ENCODE measurements around the gene DDX4.

DDX4 gene

DNA sequence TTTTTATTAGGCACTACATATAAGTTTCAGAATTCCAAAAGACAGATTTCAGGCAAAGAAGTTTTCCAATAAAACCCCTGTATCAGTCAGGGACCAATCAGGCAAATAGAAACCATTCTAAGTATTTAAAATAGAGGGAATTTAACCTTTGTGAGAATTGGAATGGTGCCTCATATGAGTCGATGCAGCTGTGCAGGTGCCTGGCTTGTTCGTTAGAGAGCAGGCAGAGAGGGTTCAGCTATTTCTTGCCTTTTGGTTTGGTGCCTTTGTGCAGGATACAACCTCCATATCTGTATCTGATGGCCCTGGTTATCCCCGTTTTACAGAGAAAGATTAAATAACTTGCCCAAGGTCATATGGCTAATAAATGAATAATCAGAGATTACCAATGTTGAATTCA, 6.0 kb upstream of the DDX4 start:
- TF ChIP-seq, protein P1, sequence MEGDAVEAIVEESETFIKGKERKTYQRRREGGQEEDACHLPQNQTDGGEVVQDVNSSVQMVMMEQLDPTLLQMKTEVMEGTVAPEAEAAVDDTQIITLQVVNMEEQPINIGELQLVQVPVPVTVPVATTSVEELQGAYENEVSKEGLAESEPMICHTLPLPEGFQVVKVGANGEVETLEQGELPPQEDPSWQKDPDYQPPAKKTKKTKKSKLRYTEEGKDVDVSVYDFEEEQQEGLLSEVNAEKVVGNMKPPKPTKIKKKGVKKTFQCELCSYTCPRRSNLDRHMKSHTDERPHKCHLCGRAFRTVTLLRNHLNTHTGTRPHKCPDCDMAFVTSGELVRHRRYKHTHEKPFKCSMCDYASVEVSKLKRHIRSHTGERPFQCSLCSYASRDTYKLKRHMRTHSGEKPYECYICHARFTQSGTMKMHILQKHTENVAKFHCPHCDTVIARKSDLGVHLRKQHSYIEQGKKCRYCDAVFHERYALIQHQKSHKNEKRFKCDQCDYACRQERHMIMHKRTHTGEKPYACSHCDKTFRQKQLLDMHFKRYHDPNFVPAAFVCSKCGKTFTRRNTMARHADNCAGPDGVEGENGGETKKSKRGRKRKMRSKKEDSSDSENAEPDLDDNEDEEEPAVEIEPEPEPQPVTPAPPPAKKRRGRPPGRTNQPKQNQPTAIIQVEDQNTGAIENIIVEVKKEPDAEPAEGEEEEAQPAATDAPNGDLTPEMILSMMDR (conservative IDR thresholded peaks at IDR 0.05) = no peak
- TF ChIP-seq ZFX (IDR thresholded peaks at IDR 0.05) = no peak
- H3K27ac ChIP-seq = no peak overlapping the region

DNA sequence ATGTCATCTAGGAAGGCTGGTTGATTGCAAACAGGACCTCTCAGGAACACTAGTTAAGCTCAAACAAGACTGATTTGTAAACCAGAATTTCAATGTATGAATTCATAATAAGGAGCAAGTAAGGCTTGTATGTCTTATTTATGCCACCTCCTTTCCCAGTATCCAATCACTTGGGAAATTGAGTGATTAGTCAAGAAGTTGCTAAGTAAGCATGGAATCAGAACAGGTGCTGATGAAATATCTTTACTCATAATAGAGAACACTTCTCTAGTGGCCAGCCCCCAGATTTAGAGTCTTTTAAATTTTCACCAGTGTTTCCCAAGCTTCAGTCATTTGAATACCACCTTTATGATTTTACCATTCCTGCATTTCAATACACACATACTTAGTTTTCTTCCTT, 5.3 kb upstream of the DDX4 start:
- TF ChIP-seq, protein P1 (conservative IDR thresholded peaks at IDR 0.05) = no peak
- no peak for TF ChIP-seq ZFX (IDR thresholded peaks at IDR 0.05)
- no peak overlapping the region for H3K27ac ChIP-seq

DNA sequence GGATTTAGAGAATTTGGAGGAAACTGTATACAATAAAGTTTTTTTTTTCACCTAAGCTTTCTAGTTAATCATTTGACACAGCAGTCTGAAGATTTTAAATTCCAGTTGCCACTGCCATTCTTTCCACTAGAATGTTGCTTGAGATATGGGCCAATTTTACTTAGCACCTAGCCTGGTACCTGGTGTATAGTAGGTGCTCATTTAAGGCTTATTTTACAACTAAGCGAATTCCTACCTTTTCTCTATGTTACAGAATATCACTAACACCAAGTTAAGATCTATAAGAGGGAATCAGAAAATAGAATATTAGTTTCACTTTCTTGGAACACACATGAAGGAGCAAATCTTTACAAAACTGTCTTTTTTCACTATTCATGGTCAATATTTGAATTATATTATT, 3.2 kb upstream of the DDX4 start:
- H3K27ac ChIP-seq = no peak overlapping the region
- TF ChIP-seq, protein P1 (conservative IDR thresholded peaks at IDR 0.05) = no peak
- TF ChIP-seq ZFX (IDR thresholded peaks at IDR 0.05) = no peak

DNA sequence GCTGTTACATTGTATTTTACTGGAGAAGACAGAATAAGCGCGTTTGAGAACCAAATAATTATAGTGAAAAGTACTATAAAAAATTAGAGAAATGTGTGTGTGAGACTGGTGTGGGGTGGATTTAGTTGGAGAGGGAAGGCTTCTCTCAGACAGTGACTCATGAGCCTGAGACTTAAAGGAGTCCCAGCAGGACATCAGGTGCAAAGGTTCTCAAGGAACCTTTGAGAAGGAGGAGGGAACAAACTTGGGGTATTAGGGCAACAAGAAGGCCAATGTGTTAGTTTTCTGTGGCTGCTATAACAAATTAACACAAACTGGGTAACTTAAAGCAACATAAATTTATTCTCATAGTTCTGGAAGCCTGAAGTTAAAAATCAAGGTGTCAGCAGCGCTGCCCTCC, 4.9 kb downstream of the DDX4 start:
- no peak overlapping the region for H3K27ac ChIP-seq
- no peak for TF ChIP-seq ZFX (IDR thresholded peaks at IDR 0.05)
- TF ChIP-seq, protein P1 (conservative IDR thresholded peaks at IDR 0.05) = no peak

DNA sequence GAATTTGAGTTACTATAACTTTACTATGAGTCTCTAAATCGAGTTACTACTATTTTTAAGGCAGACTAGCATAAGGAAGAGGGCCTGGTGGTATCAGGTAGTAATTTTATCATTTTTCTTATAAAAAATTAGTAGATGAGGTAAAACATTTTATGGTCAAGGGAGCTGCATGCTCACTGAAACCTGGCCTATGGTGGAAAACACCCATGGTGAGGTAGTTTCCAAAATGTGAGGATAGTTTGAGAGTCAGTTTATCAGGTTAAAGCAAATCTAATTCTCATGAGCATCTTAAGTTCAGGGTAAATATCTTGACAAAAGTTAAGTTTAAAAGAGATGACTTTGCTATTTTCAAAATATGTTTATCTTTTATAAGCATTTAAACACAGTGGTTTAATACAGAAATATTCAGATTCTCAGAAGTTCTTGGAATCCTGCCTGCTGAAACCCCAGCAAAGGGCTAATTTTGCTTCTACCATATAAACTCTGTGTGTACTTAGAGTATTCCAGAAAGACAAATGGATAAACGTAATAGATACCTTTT, 10.0 kb downstream of the DDX4 start:
- H3K27ac ChIP-seq = no peak overlapping the region
- TF ChIP-seq, protein P1 (conservative IDR thresholded peaks at IDR 0.05) = no peak
- no peak for TF ChIP-seq ZFX (IDR thresholded peaks at IDR 0.05)

DNA sequence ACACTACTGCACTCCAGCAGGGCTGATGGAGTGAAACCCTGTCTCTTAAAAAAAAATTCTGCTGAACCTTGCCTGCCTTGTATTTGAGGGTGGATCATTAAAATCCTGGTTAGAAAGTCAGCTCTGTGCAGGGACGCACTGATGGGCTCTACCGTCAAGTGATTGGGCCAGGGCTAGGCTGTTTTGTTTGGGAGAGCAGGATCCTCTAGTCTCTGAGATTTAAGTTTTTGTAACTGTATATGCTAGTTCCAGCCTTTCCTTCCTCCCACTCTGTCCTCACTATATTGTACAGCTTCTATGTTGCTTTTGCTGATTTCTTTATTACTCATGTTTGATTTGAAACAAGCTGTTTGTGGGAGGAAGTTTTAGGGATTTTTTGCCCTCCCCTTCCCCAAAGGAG, 11.5 kb downstream of the DDX4 start:
- H3K27ac ChIP-seq = no peak overlapping the region
- TF ChIP-seq, protein P1 (conservative IDR thresholded peaks at IDR 0.05) = no peak
- TF ChIP-seq ZFX (IDR thresholded peaks at IDR 0.05) = no peak

DNA sequence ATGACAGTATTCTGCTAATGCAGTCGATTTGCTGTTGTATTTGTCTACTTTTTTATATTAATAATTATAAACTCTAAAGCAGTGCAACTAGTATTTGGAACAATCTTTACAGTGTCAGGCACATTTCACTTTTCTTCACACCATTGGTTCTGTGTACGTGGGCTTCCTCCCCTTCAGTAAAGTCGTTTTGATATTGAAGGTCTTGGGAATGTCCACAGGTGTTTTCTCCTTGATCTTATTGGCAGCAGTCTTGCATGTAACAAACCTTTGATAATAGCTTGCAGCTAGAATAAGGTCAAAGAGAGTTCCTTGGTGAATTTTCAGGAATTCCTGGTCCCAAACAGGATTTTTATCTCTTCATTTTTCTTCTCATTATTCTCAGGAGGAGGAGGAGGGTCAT, 12.2 kb downstream of the DDX4 start:
- H3K27ac ChIP-seq = no peak overlapping the region
- TF ChIP-seq, protein P1 (conservative IDR thresholded peaks at IDR 0.05) = no peak
- TF ChIP-seq ZFX (IDR thresholded peaks at IDR 0.05) = no peak

Measured in C4-2B (cell line).